HG03025 (cell line): ENCODE results near the gene ANKFY1.
"Not testable (repeated sequence)": the region's sequence is repeated elsewhere in the genome, so short reads cannot be mapped to it uniquely, and the experiment has no call there.

Experiments
- ATAC-seq: cut with Tn5 transposase; IDR thresholded peaks from one replicate; pipeline ENCODE4 v1.9.1; 2021; ENCODE audit warnings: mild to moderate bottlenecking, moderate library complexity; ENCODE audit not compliant: unreplicated experiment, low FRiP score

The ANKFY1 gene

GRCh38 chr17:4161192-4161966 is 102.4 kb downstream of the ANKFY1 start:
- ATAC-seq, result no peak

- ATAC-seq, result no peak
These were observed 103.4 kb downstream of the ANKFY1 start for GRCh38 chr17:4160294-4160859.

- no peak for ATAC-seq
These were observed 104.0 kb downstream of the ANKFY1 start for GRCh38 chr17:4159761-4160160.

GRCh38 chr17:4157618-4158333 is 106.0 kb downstream of the ANKFY1 start:
- no peak for ATAC-seq

- no peak for ATAC-seq
These were observed 106.9 kb downstream of the ANKFY1 start for GRCh38 chr17:4156750-4157381.

GRCh38 chr17:4155980-4156620 is 107.7 kb downstream of the ANKFY1 start:
- ATAC-seq, result no peak

GRCh38 chr17:4154201-4154600 is 109.6 kb downstream of the ANKFY1 start:
- no peak for ATAC-seq

- ATAC-seq, result no peak
These were observed 111.3 kb downstream of the ANKFY1 start for GRCh38 chr17:4152471-4152870.

GRCh38 chr17:4150096-4150495 is 113.7 kb downstream of the ANKFY1 start:
- ATAC-seq, result no peak

- no peak for ATAC-seq
These were observed 115.0 kb downstream of the ANKFY1 start for GRCh38 chr17:4148611-4149308.

GRCh38 chr17:4147751-4148310 is 115.9 kb downstream of the ANKFY1 start:
- no peak for ATAC-seq

GRCh38 chr17:4146641-4147040 is 117.1 kb downstream of the ANKFY1 start:
- no peak for ATAC-seq

GRCh38 chr17:4144422-4144747 is 119.4 kb downstream of the ANKFY1 start:
- no peak for ATAC-seq

- ATAC-seq, result peak; percentile 58
These were observed 120.0 kb downstream of the ANKFY1 start for GRCh38 chr17:4143563-4144421.

- ATAC-seq, result peak; percentile 14
These were observed 121.5 kb downstream of the ANKFY1 start for GRCh38 chr17:4142107-4142900.

GRCh38 chr17:4140125-4140524 is 123.7 kb downstream of the ANKFY1 start:
- no peak for ATAC-seq

GRCh38 chr17:4138906-4139526 is 124.8 kb downstream of the ANKFY1 start:
- not testable (repeated sequence) for ATAC-seq

GRCh38 chr17:4136373-4136772 is 127.4 kb downstream of the ANKFY1 start:
- ATAC-seq, result no peak
